HepG2 (cell line): ENCODE measurements around the gene PLA2G2A. TPM values are rescaled to one million over a fixed set of nuclear protein-coding genes. Genes with fewer than 3 reads are reported as not detected.

Experiments
- AHR ChIP-seq: IDR thresholded peaks from 2 replicates; pipeline ENCODE4 v1.6.1; 2018; ENCODE audit warnings: missing genetic modification reagents, missing compliant biosample characterization
- CBX5 ChIP-seq: sonication (generic); formaldehyde crosslinking; IDR thresholded peaks from 2 replicates; pipeline ENCODE4 v1.4.0; 2020; ENCODE audit warnings: missing genetic modification reagents, borderline replicate concordance
- CEBPB ChIP-seq: IDR thresholded peaks from 2 replicates; pipeline ENCODE4 v1.6.1; 2011; ENCODE audit warnings: low read depth, low read length, improper control_type of control experiment, borderline replicate concordance
- ELF4 ChIP-seq: sonication (generic); formaldehyde crosslinking; IDR thresholded peaks from 2 replicates; pipeline ENCODE4 v1.5.0; 2020; ENCODE audit warnings: missing genetic modification reagents, mild to moderate bottlenecking, moderate library complexity, borderline replicate concordance
- FOXM1 ChIP-seq: sonication (generic); formaldehyde crosslinking; IDR thresholded peaks from 2 replicates; pipeline ENCODE4 v1.5.0; 2020; ENCODE audit warnings: missing genetic modification reagents
- GFI1 ChIP-seq: sonication (generic); formaldehyde crosslinking; IDR thresholded peaks from 2 replicates; pipeline ENCODE4 v1.5.0; 2020; ENCODE audit warnings: missing genetic modification reagents, mild to moderate bottlenecking, borderline replicate concordance
- IRF2 ChIP-seq: IDR thresholded peaks from 2 replicates; pipeline ENCODE4 v1.6.1; 2018; ENCODE audit warnings: missing genetic modification reagents, missing compliant biosample characterization
- ISL2 ChIP-seq: sonication (generic); formaldehyde crosslinking; IDR thresholded peaks from 2 replicates; pipeline ENCODE4 v1.5.0; 2020; ENCODE audit warnings: missing genetic modification reagents
- KDM2A ChIP-seq: sonication (generic); formaldehyde crosslinking; IDR thresholded peaks from 2 replicates; pipeline ENCODE4 v1.4.0; 2020; ENCODE audit warnings: low read depth, missing genetic modification reagents, borderline replicate concordance
- MEIS1 ChIP-seq: sonication (generic); formaldehyde crosslinking; IDR thresholded peaks from 2 replicates; pipeline ENCODE4 v1.9.0; 2021; ENCODE audit warnings: mild to moderate bottlenecking, missing genetic modification reagents, moderate library complexity, borderline replicate concordance
- MLLT10 ChIP-seq: sonication (generic); formaldehyde crosslinking; IDR thresholded peaks from 2 replicates; pipeline ENCODE4 v1.4.0; 2020; ENCODE audit warnings: missing genetic modification reagents
- MTA1 ChIP-seq: sonication (generic); formaldehyde crosslinking; IDR thresholded peaks from 2 replicates; pipeline ENCODE4 v1.4.0; 2020; ENCODE audit warnings: missing genetic modification reagents, mild to moderate bottlenecking, borderline replicate concordance
- MZF1 ChIP-seq: sonication (generic); formaldehyde crosslinking; IDR thresholded peaks from 2 replicates; pipeline ENCODE4 v1.8.1; 2023; ENCODE audit warnings: mild to moderate bottlenecking, missing genetic modification reagents, borderline replicate concordance
- NCOA2 ChIP-seq: sonication (generic); formaldehyde crosslinking; IDR thresholded peaks from 2 replicates; pipeline ENCODE4 v1.8.0; 2022; ENCODE audit warnings: inconsistent platforms
- NFKB2 ChIP-seq: sonication (generic); formaldehyde crosslinking; IDR thresholded peaks from 2 replicates; pipeline ENCODE4 v1.4.0; 2020; ENCODE audit warnings: missing genetic modification reagents, borderline replicate concordance
- PHF20 ChIP-seq: sonication (generic); formaldehyde crosslinking; IDR thresholded peaks from 2 replicates; pipeline ENCODE4 v1.5.0; 2020; ENCODE audit warnings: mild to moderate bottlenecking, missing genetic modification reagents
- PHF8 ChIP-seq: sonication (generic); formaldehyde crosslinking; IDR thresholded peaks from 2 replicates; pipeline ENCODE4 v1.5.0; 2020; ENCODE audit warnings: missing genetic modification reagents
- SETDB1 ChIP-seq: sonication (generic); formaldehyde crosslinking; IDR thresholded peaks from 2 replicates; pipeline ENCODE4 v1.5.1; 2020; ENCODE audit warnings: missing genetic modification reagents, mild to moderate bottlenecking, borderline replicate concordance
- SMAD3 ChIP-seq: sonication (generic); formaldehyde crosslinking; IDR thresholded peaks from 2 replicates; pipeline ENCODE4 v1.4.0; 2020; ENCODE audit warnings: missing genetic modification reagents
- XBP1 ChIP-seq: sonication (generic); formaldehyde crosslinking; IDR thresholded peaks from 2 replicates; pipeline ENCODE4 v1.5.0; 2020; ENCODE audit warnings: missing genetic modification reagents
- ZFP90 ChIP-seq: sonication (generic); formaldehyde crosslinking; IDR thresholded peaks from 2 replicates; pipeline ENCODE4 v1.8.0; 2022; ENCODE audit warnings: missing genetic modification reagents, mild to moderate bottlenecking, inconsistent platforms, borderline replicate concordance
- ZNF501 ChIP-seq: sonication (generic); formaldehyde crosslinking; IDR thresholded peaks from 2 replicates; pipeline ENCODE4 v1.5.1; 2020; ENCODE audit warnings: mild to moderate bottlenecking, moderate library complexity, missing genetic modification reagents
- ZNF766 ChIP-seq: sonication (generic); formaldehyde crosslinking; IDR thresholded peaks from 2 replicates; pipeline ENCODE4 v1.5.0; 2020; ENCODE audit warnings: missing genetic modification reagents, borderline replicate concordance
- ZNF790 ChIP-seq: sonication (generic); formaldehyde crosslinking; IDR thresholded peaks from 2 replicates; pipeline ENCODE4 v1.8.0; 2022; ENCODE audit warnings: missing genetic modification reagents, mild to moderate bottlenecking, borderline replicate concordance
- polyA plus RNA-seq, 8 experiments: library from polyadenylated mRNA; depleted of rRNA in 3 of 8; stranded (reverse) in 7 of 8; unstranded in 1 of 8; fragments of >200 nt; fragmentation: Illumina TruSeq in 4 of 8; extraction: Trizol in 4 of 8; gene quantifications; 2 replicates each; pipeline versions ENCODE4 v1.2.1 to v1.2.3, GENCODE V29; 2011 to 2016; ENCODE audit warnings: low read depth in 4 of 8, missing spikeins in 1 of 8, mixed read lengths in 1 of 8; ENCODE audit not compliant: insufficient read depth in 1 of 8
- total RNA-seq, 5 experiments: library from RNA; depleted of rRNA; stranded (reverse); fragments of >200 nt; fragmentation: Illumina TruSeq; extraction: Trizol; gene quantifications; 2 replicates each; pipeline ENCODE4 v1.2.3, GENCODE V29; 2016; ENCODE audit warnings: low read depth in 1 of 5
- TF ChIP-seq, protein P1 (sequence below): sonication (generic); formaldehyde crosslinking; IDR thresholded peaks from 2 replicates; pipeline ENCODE4 v1.4.0; 2020; ENCODE audit warnings: mild to moderate bottlenecking, missing genetic modification reagents, borderline replicate concordance
- TF ChIP-seq, protein P2 (sequence below): sonication (generic); formaldehyde crosslinking; IDR thresholded peaks from 2 replicates; pipeline ENCODE4 v1.4.0; 2020; ENCODE audit warnings: missing genetic modification reagents
- TF ChIP-seq, protein P3 (sequence below): sonication (generic); formaldehyde crosslinking; IDR thresholded peaks from 2 replicates; pipeline ENCODE4 v1.5.1; 2020; ENCODE audit warnings: mild to moderate bottlenecking, missing genetic modification reagents, moderate library complexity
- TF ChIP-seq, protein P4 (sequence below): sonication (generic); formaldehyde crosslinking; IDR thresholded peaks from 2 replicates; pipeline ENCODE4 v1.5.0; 2020; ENCODE audit warnings: mild to moderate bottlenecking, low read depth, missing genetic modification reagents, borderline replicate concordance

PLA2G2A gene
- total and polyA plus RNA-seq, 2 of the 13 experiments (the other 11 are each of a cell fraction or from before 2014, with no cell fraction given): 0.35 to 30.3 TPM

DNA sequence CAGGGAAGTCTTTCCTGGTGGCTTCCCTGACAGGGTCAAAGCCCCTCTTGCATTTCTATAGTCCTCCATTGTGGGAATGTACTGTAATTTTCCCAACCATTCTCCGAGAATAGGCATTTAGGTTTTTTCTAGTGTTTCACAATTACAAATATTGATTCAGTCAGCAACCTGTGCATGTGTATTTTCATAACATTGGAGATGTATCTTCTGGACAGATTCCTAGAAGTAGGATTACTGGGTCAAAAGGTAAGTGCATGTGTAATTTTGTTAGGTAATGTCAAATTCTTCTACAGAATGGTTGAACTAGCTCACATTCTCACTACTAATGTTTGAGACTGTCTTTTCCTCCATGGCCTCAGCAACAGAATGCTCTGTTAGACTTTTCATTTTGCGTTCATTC lies 8.3 kb upstream of the PLA2G2A start (continued):
- TF ChIP-seq KDM2A (no peak), ZNF766 (CRISPR knock-in tag) (no peak), ISL2 (CRISPR knock-in tag) (peak; percentile 98), SMAD3 (peak; percentile 53; the same call in 1 of the 2 replicates), CEBPB (peak; percentile 85), ZFP90 (CRISPR knock-in tag) (no peak), ELF4 (no peak), PHF8 (CRISPR knock-in tag) (no peak), AHR (CRISPR knock-in tag) (no peak), SETDB1 (CRISPR knock-in tag) (no peak), IRF2 (CRISPR knock-in tag) (peak; percentile 89), ZNF501 (no peak), GFI1 (CRISPR knock-in tag) (peak; percentile 85), PHF20 (CRISPR knock-in tag) (no peak), MEIS1 (CRISPR knock-in tag) (no peak), MTA1 (CRISPR knock-in tag) (no peak), NFKB2 (no peak), MZF1 (CRISPR knock-in tag) (no peak), FOXM1 (CRISPR knock-in tag) (no peak), XBP1 (no peak), ZNF790 (CRISPR knock-in tag) (no peak), MLLT10 (CRISPR knock-in tag) (no peak), NCOA2 (CRISPR knock-in tag) (peak; percentile 99), CBX5 (CRISPR knock-in tag) (no peak)
- TF ChIP-seq, protein P1, sequence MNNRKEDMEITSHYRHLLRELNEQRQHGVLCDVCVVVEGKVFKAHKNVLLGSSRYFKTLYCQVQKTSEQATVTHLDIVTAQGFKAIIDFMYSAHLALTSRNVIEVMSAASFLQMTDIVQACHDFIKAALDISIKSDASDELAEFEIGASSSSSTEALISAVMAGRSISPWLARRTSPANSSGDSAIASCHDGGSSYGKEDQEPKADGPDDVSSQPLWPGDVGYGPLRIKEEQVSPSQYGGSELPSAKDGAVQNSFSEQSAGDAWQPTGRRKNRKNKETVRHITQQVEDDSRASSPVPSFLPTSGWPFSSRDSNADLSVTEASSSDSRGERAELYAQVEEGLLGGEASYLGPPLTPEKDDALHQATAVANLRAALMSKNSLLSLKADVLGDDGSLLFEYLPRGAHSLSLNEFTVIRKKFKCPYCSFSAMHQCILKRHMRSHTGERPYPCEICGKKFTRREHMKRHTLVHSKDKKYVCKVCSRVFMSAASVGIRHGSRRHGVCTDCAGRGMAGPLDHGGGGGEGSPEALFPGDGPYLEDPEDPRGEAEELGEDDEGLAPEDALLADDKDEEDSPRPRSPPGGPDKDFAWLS (CRISPR knock-in tag): no peak
- TF ChIP-seq, protein P2, sequence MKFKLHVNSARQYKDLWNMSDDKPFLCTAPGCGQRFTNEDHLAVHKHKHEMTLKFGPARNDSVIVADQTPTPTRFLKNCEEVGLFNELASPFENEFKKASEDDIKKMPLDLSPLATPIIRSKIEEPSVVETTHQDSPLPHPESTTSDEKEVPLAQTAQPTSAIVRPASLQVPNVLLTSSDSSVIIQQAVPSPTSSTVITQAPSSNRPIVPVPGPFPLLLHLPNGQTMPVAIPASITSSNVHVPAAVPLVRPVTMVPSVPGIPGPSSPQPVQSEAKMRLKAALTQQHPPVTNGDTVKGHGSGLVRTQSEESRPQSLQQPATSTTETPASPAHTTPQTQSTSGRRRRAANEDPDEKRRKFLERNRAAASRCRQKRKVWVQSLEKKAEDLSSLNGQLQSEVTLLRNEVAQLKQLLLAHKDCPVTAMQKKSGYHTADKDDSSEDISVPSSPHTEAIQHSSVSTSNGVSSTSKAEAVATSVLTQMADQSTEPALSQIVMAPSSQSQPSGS (CRISPR knock-in tag): peak; percentile 76; the same call in 1 of the 2 replicates
- TF ChIP-seq, protein P3, sequence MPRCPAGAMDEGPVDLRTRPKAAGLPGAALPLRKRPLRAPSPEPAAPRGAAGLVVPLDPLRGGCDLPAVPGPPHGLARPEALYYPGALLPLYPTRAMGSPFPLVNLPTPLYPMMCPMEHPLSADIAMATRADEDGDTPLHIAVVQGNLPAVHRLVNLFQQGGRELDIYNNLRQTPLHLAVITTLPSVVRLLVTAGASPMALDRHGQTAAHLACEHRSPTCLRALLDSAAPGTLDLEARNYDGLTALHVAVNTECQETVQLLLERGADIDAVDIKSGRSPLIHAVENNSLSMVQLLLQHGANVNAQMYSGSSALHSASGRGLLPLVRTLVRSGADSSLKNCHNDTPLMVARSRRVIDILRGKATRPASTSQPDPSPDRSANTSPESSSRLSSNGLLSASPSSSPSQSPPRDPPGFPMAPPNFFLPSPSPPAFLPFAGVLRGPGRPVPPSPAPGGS (CRISPR knock-in tag): no peak
- TF ChIP-seq, protein P4, sequence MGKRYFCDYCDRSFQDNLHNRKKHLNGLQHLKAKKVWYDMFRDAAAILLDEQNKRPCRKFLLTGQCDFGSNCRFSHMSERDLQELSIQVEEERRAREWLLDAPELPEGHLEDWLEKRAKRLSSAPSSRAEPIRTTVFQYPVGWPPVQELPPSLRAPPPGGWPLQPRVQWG: no peak
